ENCODE data around the gene SH2B3.
A peak's percentile ranks its signal among the peaks of the same experiment; 100 is the strongest.
"Not testable (repeated sequence)": the region's sequence is repeated elsewhere in the genome, so short reads cannot be mapped to it uniquely, and the experiment has no call there.

Gene SH2B3

DNA sequence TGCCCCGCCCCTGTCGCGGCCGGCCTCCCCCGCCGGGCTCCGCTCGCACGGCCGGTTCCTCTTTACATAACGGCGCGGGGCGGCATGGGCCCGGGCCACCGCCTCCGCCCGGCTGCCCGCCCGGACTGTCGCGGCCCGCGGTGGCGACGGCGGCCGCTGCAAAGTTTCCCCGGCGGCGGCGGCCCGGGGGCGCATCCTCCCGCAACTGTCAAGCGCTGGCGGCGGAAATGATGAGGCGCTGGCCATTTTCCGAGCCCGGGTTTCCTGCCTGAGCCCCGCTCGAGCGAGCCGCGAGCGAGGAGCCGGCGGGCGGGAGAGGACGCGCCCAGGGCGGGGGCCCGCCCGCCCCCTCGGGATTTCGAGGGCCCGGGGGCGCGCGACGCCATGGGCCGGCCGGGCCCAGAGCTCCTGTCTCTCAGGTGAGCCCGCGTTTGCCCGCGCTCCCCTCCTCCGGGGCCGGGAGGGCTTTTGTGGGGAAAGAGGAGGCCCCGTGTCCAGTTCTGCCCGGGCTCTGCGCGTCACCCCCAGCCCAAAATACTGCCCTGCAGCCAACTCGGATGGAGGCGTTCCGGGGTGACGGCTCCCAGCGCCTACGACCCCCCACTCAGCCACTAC, at the start of gene SH2B3:
Gene SH2B3 (plus strand): TSS at position 65 of the 615 bp plus-strand sequence. CDS start 12,223 bp downstream, outside the sequence.
- DNase-seq: peak; percentile 78

DNA sequence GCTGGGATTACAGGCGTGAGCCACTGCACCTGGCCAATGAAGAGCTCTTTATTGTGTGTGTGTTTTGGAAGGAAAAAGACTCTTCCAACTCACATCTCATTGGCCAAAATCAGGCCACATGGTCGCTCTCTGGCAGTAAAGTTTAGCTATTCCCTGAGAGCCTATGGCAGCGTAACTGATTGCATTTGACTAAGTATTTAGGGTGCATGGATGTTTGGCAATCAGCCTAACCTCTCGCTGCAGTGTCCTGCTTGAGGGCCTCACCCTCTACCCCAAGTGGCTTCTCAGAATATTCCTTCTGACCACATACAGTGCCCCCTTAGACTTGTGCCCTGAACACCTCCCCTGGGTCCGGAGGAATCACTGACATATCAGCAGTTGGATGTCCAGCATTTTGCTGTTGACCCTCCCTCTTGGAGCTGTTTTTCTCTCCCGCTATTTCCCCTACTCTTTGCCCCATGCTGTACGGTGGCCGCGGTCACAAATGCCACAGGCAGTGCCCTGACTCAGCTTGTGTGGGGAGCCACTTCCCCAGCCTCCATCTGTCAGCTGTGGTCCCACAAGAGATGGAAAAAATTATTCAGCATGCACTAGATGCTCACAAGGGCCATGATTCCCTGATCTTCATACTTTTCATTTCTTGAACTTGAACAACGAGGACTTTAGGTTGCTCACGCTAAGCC, 46.4 kb upstream of the SH2B3 start:
- peak; percentile 50 for DNase-seq

DNA sequence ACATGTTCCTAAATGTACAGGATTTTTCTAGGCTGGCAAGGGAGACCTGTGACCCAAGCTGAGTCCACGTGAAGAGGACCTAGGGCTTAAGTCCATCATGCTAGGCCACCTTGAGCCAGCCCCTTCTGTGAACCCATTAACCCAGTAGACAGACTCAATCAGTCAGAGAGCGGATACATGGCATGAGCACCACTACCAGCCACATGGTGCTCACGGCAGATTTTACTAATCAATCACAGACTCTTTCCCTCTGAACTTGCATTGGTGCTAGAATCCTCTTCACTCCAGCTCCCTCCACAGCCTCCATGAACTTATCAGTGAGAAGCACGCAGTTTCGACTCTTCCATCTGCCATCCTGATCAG, 45.8 kb upstream of the SH2B3 start:
- DNase-seq: no peak

DNA sequence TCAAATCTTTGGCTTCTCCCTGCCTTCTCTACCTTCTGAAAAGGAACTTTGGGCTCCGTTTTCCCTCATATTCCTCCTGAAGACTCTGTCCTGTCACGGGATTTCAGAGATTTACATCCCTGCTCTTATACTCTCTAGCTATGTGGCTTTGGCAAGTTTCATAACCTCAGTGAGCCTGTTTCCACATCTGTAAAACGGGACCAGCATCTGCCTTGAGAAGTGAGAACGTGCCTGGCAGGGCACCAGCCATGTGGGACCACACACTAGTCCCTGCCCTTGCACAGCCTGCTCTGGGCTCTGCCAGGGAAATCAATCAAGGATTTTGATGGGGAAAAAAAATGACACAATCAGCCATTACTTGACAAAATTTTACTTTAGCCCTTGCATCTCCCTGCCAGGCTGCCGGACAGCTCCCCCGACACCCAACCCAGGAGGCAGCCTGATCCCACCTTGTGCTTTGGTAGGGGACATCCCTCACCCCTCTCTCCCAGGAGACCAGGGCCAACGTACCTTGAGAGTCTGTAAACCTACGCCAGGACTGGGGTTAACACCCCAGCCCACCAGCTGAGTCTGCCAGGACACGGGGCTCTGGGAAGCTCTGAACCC, 45.3 kb upstream of the SH2B3 start:
- no peak for DNase-seq

DNA sequence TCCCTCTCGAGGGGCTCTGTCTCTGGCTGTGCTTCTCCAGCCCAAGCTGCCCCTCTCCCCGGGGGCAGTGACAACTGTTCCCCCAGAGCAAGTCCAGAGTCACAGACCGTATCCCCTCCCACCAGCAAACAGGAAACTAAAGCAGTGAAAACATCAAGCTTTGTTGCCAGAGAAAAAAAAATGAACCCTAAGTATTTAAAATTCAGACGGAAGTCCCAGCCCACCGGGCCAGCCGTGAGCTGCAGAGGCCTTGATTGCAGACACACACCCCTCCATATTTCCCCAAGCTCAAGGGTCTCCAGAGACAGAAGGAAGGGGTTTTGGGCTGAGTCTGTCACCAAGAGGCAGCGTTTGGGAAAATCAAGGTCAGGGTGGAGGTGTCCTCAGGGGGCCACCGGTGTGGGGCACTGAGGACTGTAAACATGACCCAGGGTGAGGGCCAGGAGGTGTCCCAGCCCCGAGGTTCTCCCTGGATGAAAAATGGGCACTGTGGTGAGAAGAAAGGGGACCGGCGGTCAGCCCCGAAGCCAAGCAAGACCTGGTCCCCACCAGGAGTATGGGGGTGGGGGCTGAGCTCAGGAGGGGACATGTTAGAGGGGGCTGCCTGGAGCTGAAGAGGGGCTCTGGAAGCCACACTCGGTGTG, 44.5 kb upstream of the SH2B3 start:
- no peak for DNase-seq

DNA sequence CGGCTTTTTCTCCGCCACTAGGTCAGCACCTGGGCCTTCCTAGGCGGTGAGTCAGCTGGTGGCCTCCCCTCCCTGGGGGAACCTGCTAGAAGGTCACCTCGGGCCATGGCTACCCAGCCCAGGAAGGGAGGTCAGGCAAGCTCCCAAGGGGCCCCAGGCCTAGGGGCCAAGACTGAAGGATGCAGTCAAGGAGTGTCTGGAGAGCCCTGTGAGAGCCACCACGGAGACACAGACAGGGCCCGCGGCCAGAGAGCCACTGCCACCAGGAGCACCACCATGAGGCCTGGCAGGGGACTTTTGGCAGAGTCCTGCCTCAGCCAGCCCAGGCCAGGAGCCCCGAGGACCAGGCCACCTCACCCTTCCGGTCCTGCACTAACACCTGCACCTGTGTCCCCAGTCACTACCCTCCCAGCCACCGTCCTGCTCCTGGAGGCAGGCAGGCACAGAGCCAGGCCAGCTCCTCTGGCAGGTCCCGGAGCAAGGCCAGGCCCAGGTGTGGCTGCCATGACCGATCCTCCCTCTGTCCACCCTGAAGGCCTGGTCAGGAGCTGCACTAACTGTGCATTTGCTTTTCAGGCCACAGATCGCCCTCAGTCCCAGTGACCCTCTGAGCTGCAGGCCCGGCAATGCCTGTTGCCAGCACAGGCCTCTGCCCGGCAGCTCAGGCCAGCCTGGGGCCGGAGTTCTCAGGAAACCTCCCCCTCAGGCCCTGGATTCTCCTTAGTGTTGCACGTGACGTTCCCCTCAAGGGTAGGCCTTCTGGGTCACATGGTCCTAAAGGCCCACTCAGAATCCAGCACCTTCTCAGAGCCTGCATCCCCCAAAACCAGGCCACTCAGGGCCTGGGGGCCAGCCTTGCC, 43.8 kb upstream of the SH2B3 start:
- DNase-seq: no peak

DNA sequence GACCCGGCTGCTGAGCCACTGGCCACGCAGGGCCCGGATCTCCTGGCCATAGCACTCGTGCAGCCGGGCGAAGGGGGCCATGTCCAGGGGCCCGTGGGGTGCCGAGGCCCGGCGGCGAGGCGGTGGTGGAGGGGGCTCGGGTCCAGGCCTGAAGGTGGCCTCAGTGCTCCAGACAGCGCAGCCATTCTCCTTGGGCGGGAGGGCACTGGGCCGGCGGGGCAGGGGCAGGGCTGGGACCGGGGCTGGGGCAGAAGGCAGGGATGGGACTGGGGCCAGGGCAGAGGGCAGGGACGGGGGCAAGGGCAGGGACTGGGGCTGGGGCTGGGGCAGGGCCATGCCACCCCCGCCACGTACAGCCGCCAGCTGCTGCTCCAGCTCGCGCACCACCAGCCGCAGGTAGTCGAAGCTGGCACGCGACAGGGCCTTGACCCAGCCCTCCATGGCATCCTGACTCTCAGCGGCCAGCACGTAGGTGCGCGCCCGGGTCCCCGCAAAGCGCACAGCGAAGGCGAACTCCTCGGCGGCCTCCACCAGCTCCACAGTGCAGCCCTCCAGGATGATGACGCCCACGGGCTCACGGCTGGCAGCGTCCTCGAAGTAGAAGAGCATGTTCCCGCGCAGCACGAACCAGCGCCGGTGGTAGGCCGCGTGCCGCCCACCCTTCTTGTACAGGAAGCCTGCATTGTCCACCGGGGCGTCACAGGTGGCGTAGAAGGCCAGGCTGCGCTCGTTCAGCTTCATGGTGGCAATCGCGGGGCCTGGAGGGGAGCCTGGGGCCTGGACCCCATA, 42.8 kb upstream of the SH2B3 start:
- no peak for DNase-seq

DNA sequence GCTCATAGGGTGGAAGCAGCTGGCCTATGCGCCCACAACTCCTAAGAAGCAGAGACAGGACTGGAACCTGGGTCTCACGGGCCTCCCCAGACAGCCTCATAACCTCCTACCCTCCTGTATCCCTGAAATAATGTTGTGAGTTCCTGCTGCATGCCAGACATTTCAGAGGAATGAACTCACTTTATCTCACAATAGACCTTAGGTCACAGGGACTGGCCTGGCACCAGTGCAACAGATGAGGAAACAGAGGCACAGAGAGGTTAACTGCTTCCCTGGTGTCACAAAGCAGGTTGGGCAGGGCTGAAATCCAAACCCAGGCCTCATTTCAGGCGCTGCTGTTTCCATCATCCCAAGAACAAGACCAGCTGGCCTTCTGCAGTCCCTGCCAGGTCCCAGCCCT, 42.1 kb upstream of the SH2B3 start:
- DNase-seq: no peak

DNA sequence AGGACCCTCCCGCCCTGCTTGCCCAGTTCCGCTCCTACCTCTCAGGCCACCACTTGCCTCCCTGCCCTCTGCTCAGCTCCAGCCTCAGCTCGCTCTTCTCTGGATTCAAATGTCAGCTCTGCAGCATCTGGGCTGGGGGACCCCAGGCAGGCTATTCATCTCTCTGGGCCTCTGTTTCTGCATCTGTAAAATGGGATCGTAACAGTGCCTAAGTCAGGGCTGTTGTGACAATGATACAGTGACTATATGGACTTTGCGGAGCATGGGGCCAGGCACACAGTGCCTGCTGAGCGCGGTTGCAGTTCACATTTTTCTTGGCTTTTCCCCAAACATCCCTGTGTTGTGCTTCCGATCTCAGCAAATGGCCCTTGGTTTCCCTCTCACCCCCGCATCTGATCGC, 39.6 kb upstream of the SH2B3 start:
- no peak for DNase-seq

DNA sequence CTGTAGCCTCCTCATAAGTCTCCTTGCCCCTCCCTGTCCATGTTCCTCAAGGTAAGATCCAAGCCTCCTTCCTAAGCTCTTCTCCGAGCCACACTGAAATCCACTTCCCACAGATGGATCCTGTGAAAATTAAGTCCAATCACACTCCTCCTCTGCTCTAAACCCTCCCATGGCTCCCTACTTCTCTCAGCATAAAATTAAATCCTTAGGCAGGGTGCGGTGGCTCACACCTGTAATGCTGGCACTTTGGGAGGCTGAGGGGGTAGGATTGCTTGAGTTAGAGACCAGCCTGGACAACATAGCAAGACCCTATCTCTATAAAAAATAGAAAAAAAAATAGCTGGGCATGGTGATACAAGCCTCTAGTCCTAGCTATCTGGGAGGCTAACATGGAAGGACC, 39.1 kb upstream of the SH2B3 start:
- no peak for DNase-seq

DNA sequence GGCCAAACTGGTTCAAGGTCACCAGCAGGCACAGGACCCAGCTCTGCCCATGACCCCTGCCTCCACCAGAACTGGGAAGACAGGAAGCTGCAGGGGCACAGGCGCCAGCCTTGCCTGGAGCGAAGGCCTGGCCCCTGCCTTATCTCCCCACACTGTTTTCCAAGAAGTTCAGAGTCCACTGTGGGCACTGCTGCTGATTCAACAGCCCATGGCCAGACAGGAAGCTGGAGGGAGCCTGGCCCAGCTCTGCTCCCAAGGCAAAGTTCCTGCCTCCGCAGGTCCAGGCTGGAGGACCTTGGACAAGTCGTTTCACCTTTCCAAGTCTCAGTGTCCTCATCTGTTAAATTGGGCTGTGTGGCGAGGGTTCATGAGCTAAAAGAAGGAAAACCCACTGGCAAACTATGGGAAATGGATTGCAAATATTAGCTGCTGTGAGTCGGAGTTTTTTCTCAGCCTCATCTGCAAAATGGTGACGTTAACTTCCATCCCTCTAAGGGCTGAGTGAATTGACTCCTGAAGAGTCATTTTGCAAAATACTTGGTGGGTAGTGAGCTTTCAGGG, 38.0 kb upstream of the SH2B3 start:
- DNase-seq: no peak

DNA sequence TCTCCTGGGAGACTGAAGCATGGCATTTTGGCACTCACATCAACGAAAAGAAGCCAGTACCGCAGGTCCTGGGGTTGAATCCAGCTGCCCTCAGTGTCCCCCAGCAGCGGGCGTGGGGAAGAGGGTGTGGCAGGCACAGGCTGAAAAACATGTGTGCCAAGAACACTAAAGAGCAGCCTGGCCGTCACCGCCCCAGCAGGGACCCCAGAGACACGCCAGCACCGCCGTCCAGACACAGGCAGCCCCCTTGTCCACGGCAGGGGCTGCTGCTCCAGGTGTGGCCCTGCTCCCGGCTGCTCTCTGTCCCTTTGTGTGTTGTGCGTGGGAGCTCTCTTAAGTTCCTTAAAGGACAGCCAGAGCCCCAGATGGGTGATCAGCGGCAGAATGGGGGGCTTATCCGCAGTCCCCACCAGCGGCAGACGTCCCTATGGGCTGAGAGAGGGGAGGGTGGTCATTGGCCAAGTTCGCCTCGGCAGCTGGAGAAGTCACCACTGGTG, 37.4 kb upstream of the SH2B3 start:
- no peak for DNase-seq

DNA sequence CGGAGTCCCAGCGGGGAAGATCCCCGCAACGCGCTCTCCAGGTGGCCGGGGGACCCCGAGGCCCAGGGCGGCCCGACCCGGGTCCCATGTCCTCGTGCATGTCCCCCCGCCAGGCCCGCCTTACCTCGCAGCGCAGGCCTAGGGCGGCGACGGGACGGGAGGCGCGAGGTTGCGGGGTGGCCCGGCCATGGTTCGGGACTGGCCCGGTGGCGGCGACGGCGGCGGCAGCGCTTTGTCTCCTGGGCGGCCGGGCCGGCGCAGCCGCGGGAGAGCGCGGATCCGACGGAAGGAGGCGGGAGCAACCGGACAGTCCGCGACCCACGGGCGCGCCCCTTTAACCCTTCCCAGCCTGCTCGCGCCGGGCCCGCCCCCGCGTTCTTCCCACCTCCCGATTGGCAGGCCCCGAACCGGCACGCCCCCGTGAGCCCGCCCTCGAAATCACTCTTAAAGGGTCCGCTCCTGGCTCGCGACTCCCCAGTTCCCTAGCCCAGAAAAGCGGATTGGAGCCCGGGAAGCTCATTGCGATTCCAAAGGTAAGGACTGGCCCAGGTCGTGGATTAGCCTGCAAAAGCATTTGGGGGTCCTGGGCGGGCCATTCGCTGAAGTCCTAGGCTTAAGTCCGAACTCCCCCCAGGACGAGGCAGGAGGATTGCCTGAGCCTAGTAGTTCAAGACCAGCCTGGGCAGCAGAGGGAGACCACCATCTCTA, 36.8 kb upstream of the SH2B3 start, which contains the start of gene PHETA1:
Gene PHETA1 (minus strand): TSS at position 308 of the 708 bp plus-strand sequence. CDS start 5,668 bp downstream, outside the sequence.
- peak; percentile 86 for DNase-seq

DNA sequence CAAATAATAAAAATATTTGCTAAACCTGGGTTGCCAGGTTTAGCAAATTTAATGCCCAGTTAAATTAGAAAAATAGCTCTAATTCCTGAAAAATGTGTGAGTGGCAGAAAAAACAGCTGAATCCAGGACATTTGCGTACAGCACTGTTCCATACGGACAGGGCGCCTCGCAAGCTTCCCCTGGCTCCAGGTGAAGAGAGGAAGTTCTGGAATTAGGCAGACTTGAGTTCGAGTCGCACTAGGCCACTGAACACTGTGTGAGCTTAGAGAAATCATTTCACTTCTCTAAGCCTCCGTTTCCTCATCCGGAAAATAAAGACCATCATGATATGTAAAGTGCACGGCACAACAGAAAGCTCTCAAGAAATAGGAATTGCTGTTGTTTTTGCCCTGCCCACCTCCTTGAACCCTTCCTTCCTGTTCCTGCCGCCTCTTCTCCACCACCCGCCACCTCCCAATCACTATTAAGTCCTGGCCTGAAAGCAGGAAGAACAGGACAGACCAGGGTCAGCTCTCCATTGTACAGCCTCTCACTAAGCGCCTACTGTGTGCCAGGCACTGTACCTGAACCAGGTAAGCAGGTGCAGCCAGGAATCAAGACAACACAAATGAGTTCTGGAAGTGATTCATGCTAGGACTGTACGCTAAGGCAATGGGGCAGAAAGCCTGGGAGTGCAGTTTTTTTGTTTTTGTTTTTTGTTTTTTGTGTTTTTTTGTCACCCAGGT, 36.1 kb upstream of the SH2B3 start:
- DNase-seq: no peak

DNA sequence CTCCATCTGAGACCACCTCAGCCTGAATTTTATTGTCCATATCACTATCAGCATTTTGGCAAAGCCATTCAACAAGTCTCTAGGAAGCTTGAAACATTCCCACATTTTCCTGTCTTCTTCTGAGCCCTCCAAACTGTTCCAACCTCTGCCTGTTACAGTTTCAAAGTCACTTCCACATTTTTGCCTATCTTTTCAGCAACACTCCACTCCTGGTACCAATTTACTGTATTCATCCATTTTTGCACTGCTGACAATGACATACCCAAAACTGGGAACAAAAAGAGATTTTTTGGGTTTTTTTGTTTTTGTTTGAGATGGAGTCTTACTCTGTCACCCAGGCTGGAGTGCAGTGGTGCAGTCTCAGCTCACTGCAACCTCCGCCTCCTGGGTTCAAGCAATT, 32.5 kb upstream of the SH2B3 start:
- not testable (repeated sequence) for DNase-seq

DNA sequence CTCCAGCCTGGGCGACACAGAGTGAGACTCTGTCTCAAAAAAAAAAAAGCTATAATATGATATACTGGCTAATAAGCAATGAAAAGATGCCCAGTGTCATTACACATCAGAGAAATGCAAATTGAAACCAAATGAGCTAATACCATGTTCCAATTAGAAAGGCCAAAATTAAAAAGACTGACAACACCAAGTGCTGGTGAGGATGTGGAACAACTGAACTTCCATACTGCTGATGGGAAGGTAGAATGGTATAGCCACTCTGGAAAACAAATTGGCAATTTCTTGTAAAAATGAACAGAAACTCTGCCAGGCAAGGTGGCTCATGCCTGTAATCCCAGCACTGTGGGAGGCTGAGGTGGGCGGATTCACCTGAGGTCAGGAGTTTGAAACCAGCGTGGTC, 28.3 kb upstream of the SH2B3 start:
- DNase-seq: no peak

DNA sequence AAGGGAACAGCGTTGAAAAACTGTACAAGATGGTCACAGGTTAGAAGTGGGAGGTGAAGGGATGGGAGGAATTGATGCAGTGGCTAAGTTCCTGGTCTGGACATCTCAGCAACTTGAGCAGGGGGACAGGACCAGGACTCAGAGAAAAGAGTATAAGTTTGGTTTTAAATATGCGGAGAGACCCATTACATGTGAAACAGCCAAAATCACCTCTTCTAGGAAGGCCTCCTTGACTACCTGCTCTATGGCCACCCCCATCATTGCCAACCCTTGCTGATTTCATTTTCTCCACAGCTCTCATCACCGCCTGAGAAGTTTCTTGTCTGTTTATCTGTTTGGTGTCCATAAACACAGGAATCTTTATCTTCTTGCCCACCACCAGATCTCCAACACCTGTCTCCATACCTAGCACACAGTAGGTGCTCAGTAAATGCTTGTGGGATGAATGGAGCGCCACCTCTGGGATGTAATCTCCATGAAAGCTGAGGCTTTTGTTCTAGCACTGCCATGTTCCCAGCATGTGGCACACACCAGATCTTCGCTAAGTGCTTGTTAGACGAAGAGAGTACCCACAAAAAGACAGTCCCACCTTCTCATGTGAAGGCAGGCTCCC, 25.7 kb upstream of the SH2B3 start:
- DNase-seq: no peak

DNA sequence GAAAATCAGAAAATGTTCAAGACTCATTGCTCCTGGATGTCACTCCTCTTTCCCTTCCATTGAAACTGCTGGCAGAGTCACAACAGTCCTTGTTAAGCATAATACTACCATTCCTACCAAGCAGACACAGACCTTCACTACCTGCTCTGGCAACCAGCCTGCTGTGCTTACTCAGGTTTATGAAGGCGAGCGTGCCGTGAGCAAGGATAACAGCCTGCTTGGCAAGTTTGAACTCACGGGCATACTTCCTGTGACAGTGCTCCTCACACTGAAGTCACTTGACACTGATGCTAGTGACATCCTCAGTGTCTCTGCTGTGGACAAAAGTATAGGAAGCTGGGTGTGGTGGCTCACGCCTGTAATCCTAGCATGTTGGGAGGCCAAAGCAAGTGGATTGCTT, 21.1 kb upstream of the SH2B3 start:
- no peak for DNase-seq

DNA sequence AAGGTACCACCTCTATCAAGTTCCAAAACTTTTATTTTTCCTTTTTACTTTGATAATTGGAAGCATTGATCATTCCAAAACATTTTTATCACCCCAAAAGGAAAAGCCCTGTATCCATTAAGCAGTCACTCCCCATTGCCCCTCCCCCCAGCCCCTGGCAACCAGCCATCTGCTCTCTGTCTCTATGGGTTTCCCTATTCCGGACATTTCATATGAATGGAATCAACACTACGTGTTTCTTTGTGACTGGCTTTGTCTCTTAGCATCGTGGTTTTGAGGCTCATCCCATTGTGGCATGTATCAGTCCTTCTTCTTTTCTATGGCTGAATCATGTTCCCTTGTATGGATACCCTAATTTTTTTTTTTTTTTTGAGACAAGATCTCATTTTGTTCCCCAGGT, 18.8 kb upstream of the SH2B3 start:
- no peak for DNase-seq

Data from stimulated activated CD4-positive, alpha-beta T cell treated with anti-CD3 and anti-CD28 coated beads, Interleukin-4, amount 100 ng/mL, for 24 hours (primary cell).